Natural killer cell (primary cell): ENCODE data around the gene CAVIN2. TPM values are rescaled to one million over a fixed set of nuclear protein-coding genes. Genes with fewer than 3 reads are reported as not detected.
"Not testable (repeated sequence)": the region's sequence is repeated elsewhere in the genome, so short reads cannot be mapped to it uniquely, and the experiment has no call there.

Experiments used
- ATAC-seq, 3 donors: fragments of 150-1000 bp in 2 of 3; fragments of 200-7000 bp in 1 of 3; cut with Tn5 transposase; 1 replicate in 1 of 3; 2 replicates in 2 of 3; pipeline ENCODE4 v1.10.0; 2021; ENCODE audit warnings: mild to moderate bottlenecking in 2 of 3, moderate library complexity in 2 of 3
- DNase-seq, 2 donors: peaks; one replicate each; pipeline versions ENCODE4 v3.0.0 to v3.0.0-alpha.2; 2013 to 2021; ENCODE audit warnings: mixed read lengths in 1 of 2
- H3K27ac ChIP-seq: one replicate; pipeline ENCODE4 v1.5.1; 2013; ENCODE audit warnings: mild to moderate bottlenecking, low read length
- H3K27me3 ChIP-seq: one replicate; pipeline ENCODE4 v1.6.1; 2013; ENCODE audit warnings: low read length; ENCODE audit not compliant: control insufficient read depth, insufficient read depth
- H3K36me3 ChIP-seq: one replicate; pipeline ENCODE4 v1.6.1; 2013; ENCODE audit warnings: low read length; ENCODE audit not compliant: control insufficient read depth, insufficient read depth
- H3K4me1 ChIP-seq: one replicate; pipeline ENCODE4 v1.6.1; 2013; ENCODE audit warnings: low read length; ENCODE audit not compliant: control insufficient read depth, insufficient read depth
- H3K4me3 ChIP-seq: one replicate; pipeline ENCODE4 v1.5.1; 2013; ENCODE audit warnings: low read length
- H3K9me3 ChIP-seq: one replicate; pipeline ENCODE4 v1.6.1; 2013; ENCODE audit warnings: low read length; ENCODE audit not compliant: control insufficient read depth, insufficient read depth
- H3K27ac Mint-ChIP-seq, 2 donors: one replicate each; pipeline ENCODE4 v1.8.0; 2022; ENCODE audit warnings: mild to moderate bottlenecking in 2 of 2, mixed read lengths in 2 of 2, moderate library complexity in 1 of 2
- H3K27me3 Mint-ChIP-seq, 2 donors: one replicate each; pipeline ENCODE4 v1.8.0; 2022; ENCODE audit warnings: low read depth in 2 of 2, mixed read lengths in 2 of 2
- H3K36me3 Mint-ChIP-seq: one replicate; pipeline ENCODE4 v1.8.0; 2022; ENCODE audit warnings: mixed read lengths
- H3K4me1 Mint-ChIP-seq, 2 donors: one replicate each; pipeline ENCODE4 v1.8.0; 2022; ENCODE audit warnings: mixed read lengths in 2 of 2
- H3K4me3 Mint-ChIP-seq: one replicate; pipeline ENCODE4 v1.8.0; 2022; ENCODE audit warnings: mild to moderate bottlenecking, moderate library complexity, mixed read lengths
- H3K9me3 Mint-ChIP-seq, 2 donors: one replicate each; pipeline ENCODE4 v1.8.0; 2022; ENCODE audit warnings: mixed read lengths in 2 of 2
- CTCF ChIP-seq: fragments of 200-600 bp; IDR thresholded peaks from one replicate; pipeline ENCODE4 v1.8.0; 2022; ENCODE audit warnings: antibody characterized with exemption
- WGBS: methylation state at CpG from one replicate; pipeline ENCODE4 v1.1.7; 2013; ENCODE audit warnings: missing lambda C conversion rate; ENCODE audit not compliant: insufficient coverage; 5-methylcytosine and 5-hydroxymethylcytosine counted together
- intact Hi-C: fragments of 100-400 bp; cut with micrococcal nuclease; formaldehyde crosslinking; loops from one replicate; pipeline ENCODE4 v1.14.2; 2022
- total RNA-seq, 4 donors: library from RNA; stranded (reverse); fragments of 120-200 nt in 1 of 4; gene quantifications; one replicate each; pipeline versions ENCODE4 v1.2.3 to v1.2.4, GENCODE V29; 2013 to 2022

CAVIN2 gene
- total RNA-seq, 3 donors from 2014 or later (not counting 1 experiment from before 2014, with no cell fraction given), result 1.9 to 23.7 (median 9.9) TPM

- Mint-ChIP-seq H3K9me3 (no peaks in the 10 kb centered on the region), H3K4me1 (no peaks in the 10 kb centered on the region), H3K36me3 (no peaks in the 10 kb centered on the region), H3K27ac (no peak overlapping the region), H3K4me3 (no peak overlapping the region), H3K27me3 (peaks cover 11 to 29% of the 10 kb centered on the region in 2 donors)
- DNase-seq, result no peak
- no peak overlapping the region for H3K27ac ChIP-seq
- H3K27me3 ChIP-seq, result no peaks in the 10 kb centered on the region
- H3K4me3 ChIP-seq, result no peak overlapping the region
- 83% methylated on average over 3 of the region's 3 CpGs for WGBS
- H3K36me3 ChIP-seq, result no peaks in the 10 kb centered on the region
- intact Hi-C loops, result no loop called here
- no peak for TF ChIP-seq CTCF
- no peaks in the 10 kb centered on the region for H3K4me1 ChIP-seq
- no peak for ATAC-seq
- no peaks in the 10 kb centered on the region for H3K9me3 ChIP-seq
These were observed 54.8 kb downstream of the CAVIN2 start for GRCh38 chr2:191791953-191792560.

- TF ChIP-seq CTCF, result no peak
- Histone ChIP-seq H3K36me3 (no peaks in the 10 kb centered on the region), H3K4me3 (no peak overlapping the region), H3K27me3 (no peaks in the 10 kb centered on the region), H3K9me3 (no peaks in the 10 kb centered on the region), H3K27ac (no peak overlapping the region), H3K4me1 (no peaks in the 10 kb centered on the region)
- intact Hi-C loops, result no loop called here
- H3K36me3 Mint-ChIP-seq, result no peaks in the 10 kb centered on the region
- ATAC-seq (no peak), DNase-seq (no peak)
- H3K27ac Mint-ChIP-seq, result no peak overlapping the region
- no peak overlapping the region for H3K4me3 Mint-ChIP-seq
- H3K9me3 Mint-ChIP-seq, result no peaks in the 10 kb centered on the region
- peaks cover 11 to 31% of the 10 kb centered on the region in 2 donors for H3K27me3 Mint-ChIP-seq
- no peaks in the 10 kb centered on the region for H3K4me1 Mint-ChIP-seq
- 75% methylated on average over 1 of the region's 1 CpG for WGBS
These were observed 56.2 kb downstream of the CAVIN2 start for GRCh38 chr2:191790737-191791136.

- intact Hi-C loops, result no loop called here
- H3K27me3 ChIP-seq, result no peaks in the 10 kb centered on the region
- Mint-ChIP-seq H3K4me1 (no peaks in the 10 kb centered on the region), H3K27ac (no peak overlapping the region), H3K36me3 (no peaks in the 10 kb centered on the region), H3K9me3 (no peaks in the 10 kb centered on the region), H3K4me3 (no peak overlapping the region), H3K27me3 (peaks cover 11 to 31% of the 10 kb centered on the region in 2 donors)
- H3K4me1 ChIP-seq, result no peaks in the 10 kb centered on the region
- no peak for DNase-seq
- H3K9me3 ChIP-seq, result no peaks in the 10 kb centered on the region
- no peaks in the 10 kb centered on the region for H3K36me3 ChIP-seq
- ATAC-seq, result no peak
- no peak for TF ChIP-seq CTCF
- H3K4me3 ChIP-seq, result no peak overlapping the region
- H3K27ac ChIP-seq, result no peak overlapping the region
- 80% methylated on average over 4 of the region's 4 CpGs for WGBS
These were observed 57.1 kb downstream of the CAVIN2 start for GRCh38 chr2:191789796-191790195.

GRCh38 chr2:191786694-191787093, 60.2 kb downstream of the CAVIN2 start:
- 20% methylated on average over 1 of the region's 1 CpG for WGBS
- DNase-seq (no peak), ATAC-seq (no peak)
- H3K9me3 ChIP-seq, result no peaks in the 10 kb centered on the region
- no peaks in the 10 kb centered on the region for H3K27me3 ChIP-seq
- Mint-ChIP-seq H3K27me3 (peaks cover 8 to 26% of the 10 kb centered on the region in 2 donors), H3K36me3 (no peaks in the 10 kb centered on the region), H3K27ac (no peak overlapping the region), H3K4me1 (no peaks in the 10 kb centered on the region), H3K4me3 (no peak overlapping the region), H3K9me3 (no peaks in the 10 kb centered on the region)
- H3K4me3 ChIP-seq, result no peak overlapping the region
- intact Hi-C loops, result no loop called here
- H3K27ac ChIP-seq, result no peak overlapping the region
- no peaks in the 10 kb centered on the region for H3K4me1 ChIP-seq
- no peak for TF ChIP-seq CTCF
- no peaks in the 10 kb centered on the region for H3K36me3 ChIP-seq

GRCh38 chr2:191785651-191786050, 61.2 kb downstream of the CAVIN2 start:
- H3K27ac Mint-ChIP-seq, H3K36me3 ChIP-seq, H3K9me3 ChIP-seq, DNase-seq, H3K4me3 Mint-ChIP-seq, H3K36me3 Mint-ChIP-seq, H3K4me1 Mint-ChIP-seq, H3K4me1 ChIP-seq, H3K27ac ChIP-seq, H3K9me3 Mint-ChIP-seq, intact Hi-C loops, H3K4me3 ChIP-seq, ATAC-seq, H3K27me3 ChIP-seq: not testable (repeated sequence)
- peaks cover 8 to 26% of the 10 kb centered on the region in 2 donors for H3K27me3 Mint-ChIP-seq
- 100% methylated on average over 1 of the region's 3 CpGs for WGBS
